ENCODE results near the gene PKNOX2. TPM values are rescaled to one million over a fixed set of nuclear protein-coding genes. Genes with fewer than 3 reads are reported as not detected.

Gene PKNOX2
- total RNA-seq, 1 experiment from 2014 or later: 15.3 TPM

DNA sequence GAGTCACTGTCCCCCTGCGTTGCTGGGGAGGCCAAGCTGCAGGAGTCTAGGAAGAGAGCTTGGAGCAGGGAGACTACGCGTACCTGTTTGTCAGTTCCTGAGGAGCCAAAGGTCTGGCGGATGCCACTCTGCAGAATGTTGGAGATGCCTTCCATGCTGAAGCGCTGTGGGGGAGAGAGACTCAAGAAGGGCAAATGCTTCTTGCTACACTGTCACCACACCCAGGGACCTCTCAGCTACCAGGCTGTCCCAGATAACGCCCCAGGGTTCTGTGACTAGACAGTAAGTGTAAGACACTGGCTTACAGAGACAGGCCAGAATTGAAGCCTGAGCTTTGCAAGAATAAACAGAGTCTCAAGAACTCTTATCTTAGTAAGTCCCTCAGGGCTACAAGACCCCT is 289.5 kb downstream of the PKNOX2 start:
- no peak for DNase-seq
- H3K4me3 ChIP-seq: no peak overlapping the region
- H3K9me3 ChIP-seq: no peaks in the 10 kb centered on the region
- H3K36me3 ChIP-seq: no peaks in the 10 kb centered on the region
- H3K27me3 ChIP-seq: no peaks in the 10 kb centered on the region

DNA sequence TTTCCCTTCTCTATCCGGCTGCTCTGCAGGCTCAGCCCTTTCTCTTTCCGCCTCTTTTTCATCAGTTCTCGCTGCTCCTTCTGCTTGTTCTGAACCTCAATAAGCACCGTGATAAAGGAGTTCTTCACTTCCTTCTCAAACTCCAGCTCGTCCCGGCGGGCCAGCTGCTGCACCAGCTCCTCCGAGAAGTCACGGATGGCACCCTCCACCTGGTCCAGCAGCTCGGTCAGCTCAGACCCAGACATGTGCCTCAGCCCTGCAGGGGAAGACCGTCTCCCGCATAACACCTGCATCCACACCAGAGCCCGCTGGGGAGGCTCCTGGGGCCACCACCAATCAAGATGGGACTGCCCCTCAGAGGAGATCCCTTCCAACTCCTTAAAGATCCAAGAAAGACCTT is 291.3 kb downstream of the PKNOX2 start:
- H3K27me3 ChIP-seq: no peaks in the 10 kb centered on the region
- DNase-seq: no peak

DNA sequence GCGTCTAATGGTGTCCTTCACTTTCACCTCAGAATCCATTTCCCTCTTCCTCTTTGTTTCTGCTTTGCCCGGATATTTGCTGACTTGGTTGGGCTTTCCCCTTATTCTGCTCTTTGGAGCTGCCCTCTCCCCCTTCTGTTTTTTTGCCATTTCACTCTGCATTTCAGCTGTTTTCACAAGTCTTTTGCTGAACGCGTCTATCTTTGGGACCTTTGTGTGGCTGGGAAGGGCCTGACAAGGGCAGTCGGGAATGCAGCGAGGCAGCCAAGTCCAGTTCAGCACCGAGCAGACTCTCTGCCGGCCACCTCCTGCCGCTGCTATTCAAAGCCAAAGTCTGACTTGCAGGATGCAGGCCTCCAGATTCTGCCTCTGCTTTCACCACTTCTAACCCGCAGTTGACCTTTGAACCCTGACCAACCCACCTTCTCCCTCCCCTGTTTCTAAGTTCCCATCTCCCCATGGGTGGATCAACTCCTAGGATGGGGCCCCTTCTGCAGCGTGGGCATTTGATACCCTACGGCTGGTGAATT is 293.3 kb downstream of the PKNOX2 start:
- peak; percentile 80 for DNase-seq
- no peaks in the 10 kb centered on the region for H3K36me3 ChIP-seq

More for the DNA sequence above, 291.3 kb downstream of the PKNOX2 start:
- Histone ChIP-seq H3K9me3 (no peaks in the 10 kb centered on the region), H3K4me3 (no peak overlapping the region), H3K36me3 (no peaks in the 10 kb centered on the region)

DNA sequence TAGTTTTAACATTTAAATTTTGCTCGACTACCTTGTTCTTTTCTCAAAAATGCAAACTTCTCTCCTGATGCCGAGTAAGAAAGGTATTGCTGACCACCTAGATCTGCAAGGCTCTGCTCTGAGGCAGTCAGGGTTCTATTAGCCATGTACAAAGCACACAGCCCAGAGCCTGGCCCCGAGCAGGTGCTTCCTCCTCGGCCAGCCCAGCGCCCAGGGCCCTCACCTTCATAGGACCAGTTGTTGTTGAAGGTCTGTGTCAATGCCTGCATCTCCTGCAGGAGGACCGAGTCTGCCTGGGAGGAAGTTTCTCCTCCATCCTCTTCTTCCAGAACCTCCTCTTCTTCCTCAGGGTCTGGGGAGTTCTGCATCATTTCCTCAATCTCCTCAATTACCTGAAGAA is 295.7 kb downstream of the PKNOX2 start:
- no peak overlapping the region for H3K4me3 ChIP-seq
- no peaks in the 10 kb centered on the region for H3K9me3 ChIP-seq
- H3K36me3 ChIP-seq: no peaks in the 10 kb centered on the region
- H3K27me3 ChIP-seq: no peaks in the 10 kb centered on the region
- no peak for DNase-seq

More for the DNA sequence above, 293.3 kb downstream of the PKNOX2 start:
- H3K9me3 ChIP-seq: no peaks in the 10 kb centered on the region
- H3K27me3 ChIP-seq: no peaks in the 10 kb centered on the region
- no peak overlapping the region for H3K4me3 ChIP-seq

DNA sequence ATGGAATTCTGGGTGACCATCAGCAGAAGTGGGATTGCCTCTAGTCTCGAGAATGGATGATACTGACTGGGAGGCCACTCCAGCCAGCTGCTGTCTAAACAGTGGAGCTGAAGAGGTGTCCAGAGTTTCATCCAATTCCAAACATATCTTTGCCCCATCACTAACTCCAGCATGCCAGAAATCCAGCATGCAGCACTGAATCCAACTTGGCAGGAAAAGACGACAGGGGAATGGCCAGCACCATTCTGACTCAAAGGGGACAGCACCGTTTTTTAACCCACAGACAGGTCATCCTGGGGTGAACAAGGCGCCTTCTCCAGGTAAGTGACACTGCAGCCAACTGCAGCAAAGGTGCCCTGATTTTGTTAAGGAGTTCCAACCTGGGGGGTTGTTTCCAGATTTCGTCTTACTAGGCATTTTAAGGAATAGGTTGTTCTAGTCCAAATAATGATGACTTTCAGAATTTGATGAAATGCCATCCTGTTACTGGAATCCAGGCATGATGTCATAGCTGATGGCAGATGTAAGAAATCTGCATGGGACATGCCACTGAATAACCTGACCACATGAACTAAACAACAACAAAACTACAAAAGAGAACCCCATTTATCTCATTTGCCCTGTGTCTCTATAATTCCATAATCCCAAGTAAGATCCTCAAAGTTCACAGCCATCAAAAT is 299.2 kb downstream of the PKNOX2 start:
- peak; percentile 56 for DNase-seq

DNA sequence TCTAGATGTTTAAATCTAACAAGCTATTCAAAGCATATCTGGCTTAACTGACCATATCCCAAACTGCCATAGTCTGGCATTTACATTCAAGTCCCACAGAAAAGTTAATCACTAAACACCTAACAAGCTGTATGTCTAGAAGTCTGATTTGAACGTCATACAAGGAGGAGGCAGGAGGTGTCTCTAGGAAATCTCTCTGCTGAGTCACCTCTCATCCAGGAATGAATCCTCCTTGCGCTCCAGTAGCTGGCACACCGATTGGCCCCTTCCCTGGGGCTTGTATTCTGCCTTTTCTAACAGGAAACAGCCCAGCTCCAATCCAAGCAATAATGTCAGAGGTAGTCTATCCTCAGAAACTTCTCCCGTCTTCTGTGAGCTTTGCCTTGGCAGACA is 299.7 kb downstream of the PKNOX2 start:
- DNase-seq: peak; percentile 51
- Histone ChIP-seq H3K4me3 (no peak overlapping the region), H3K27me3 (no peaks in the 10 kb centered on the region), H3K36me3 (no peaks in the 10 kb centered on the region), H3K9me3 (no peaks in the 10 kb centered on the region)

More for the DNA sequence above, 299.2 kb downstream of the PKNOX2 start:
- no peaks in the 10 kb centered on the region for H3K27me3 ChIP-seq
- H3K36me3 ChIP-seq: no peaks in the 10 kb centered on the region
- no peaks in the 10 kb centered on the region for H3K9me3 ChIP-seq
- H3K4me3 ChIP-seq: no peak overlapping the region

DNA sequence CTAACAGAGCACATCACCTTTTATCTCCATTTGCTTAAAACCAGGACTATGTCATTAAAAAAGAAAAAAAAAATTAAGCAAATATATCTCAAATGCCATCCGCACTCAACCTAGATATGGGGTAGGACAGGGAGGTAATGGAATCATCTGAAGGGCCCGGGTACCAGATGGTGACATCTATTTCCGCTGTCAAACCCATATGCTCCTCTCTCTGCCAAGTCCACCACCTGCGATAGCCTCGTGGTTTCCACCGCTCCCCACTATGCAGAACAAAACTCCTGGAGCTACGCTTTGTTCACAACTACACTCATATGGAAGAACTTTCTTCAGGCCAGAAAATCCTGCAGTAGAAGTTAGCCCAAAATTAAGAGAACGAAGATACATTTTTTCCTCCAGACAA is 300.1 kb downstream of the PKNOX2 start:
- H3K36me3 ChIP-seq: no peaks in the 10 kb centered on the region
- no peak overlapping the region for H3K4me3 ChIP-seq
- no peaks in the 10 kb centered on the region for H3K27me3 ChIP-seq
- no peak for DNase-seq
- H3K9me3 ChIP-seq: no peaks in the 10 kb centered on the region

DNA sequence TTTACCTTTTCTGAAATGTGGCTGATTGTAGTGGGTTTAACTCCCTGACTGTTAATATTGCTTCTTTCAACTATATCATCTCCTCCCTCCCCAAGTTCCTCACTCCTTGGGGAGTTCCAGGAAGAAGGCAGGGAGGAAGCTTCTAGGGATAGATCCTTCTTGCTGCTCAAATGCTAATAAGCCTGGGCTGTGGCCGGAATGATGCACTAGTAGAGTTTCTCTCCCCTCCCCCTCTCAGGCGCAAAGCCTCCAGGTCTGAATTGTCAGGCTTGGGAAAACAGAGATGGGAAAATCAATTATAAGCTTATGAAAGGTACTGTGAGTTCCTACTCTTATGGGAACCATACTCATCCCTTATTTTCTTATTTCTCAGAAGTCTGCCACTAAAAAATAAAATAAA is 300.7 kb downstream of the PKNOX2 start:
- no peaks in the 10 kb centered on the region for H3K9me3 ChIP-seq
- DNase-seq: no peak
- H3K36me3 ChIP-seq: no peaks in the 10 kb centered on the region
- H3K4me3 ChIP-seq: no peak overlapping the region
- no peaks in the 10 kb centered on the region for H3K27me3 ChIP-seq

DNA sequence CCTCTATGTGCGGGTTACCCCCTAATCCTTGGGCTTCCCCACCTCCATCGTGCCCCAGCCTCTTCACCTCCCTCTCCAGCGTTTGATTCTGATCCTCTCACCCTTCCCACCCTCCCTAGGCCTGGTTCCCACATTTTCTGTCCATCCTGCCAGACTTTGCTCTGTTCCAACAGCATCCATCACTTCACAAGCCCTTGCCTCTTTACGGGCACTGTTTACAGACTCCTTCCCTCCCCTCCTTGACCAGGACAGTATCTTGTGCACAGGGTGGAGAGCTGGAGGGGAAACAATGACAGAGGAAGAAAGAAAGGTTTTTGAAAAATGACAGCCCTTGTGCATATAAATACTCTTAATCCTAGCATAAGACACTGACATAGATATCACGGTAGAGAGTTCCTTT is 301.1 kb downstream of the PKNOX2 start:
- H3K27me3 ChIP-seq: no peaks in the 10 kb centered on the region
- DNase-seq: no peak
- H3K9me3 ChIP-seq: no peaks in the 10 kb centered on the region
- no peak overlapping the region for H3K4me3 ChIP-seq
- H3K36me3 ChIP-seq: no peaks in the 10 kb centered on the region

DNA sequence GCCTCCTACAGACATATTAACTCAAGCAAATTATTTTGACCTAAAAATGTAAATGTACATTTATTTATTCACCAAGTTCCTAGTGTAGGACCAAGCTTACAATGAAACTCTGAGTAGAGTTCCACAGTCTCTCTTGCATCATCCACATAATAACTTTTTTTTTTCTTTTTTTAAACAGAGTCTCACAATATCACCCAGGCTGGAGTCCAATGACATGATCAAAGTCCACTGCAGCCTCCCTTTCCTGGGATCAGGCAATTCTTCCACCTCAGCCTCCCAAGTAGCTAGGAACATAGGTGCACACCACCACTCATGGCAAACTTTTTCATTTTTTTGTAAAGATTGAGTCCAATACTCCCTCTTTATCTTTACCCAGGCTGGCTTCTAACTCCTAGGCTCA is 303.5 kb downstream of the PKNOX2 start:
- DNase-seq: no peak
- no peaks in the 10 kb centered on the region for H3K9me3 ChIP-seq
- H3K4me3 ChIP-seq: no peak overlapping the region
- no peaks in the 10 kb centered on the region for H3K36me3 ChIP-seq
- H3K27me3 ChIP-seq: no peaks in the 10 kb centered on the region

DNA sequence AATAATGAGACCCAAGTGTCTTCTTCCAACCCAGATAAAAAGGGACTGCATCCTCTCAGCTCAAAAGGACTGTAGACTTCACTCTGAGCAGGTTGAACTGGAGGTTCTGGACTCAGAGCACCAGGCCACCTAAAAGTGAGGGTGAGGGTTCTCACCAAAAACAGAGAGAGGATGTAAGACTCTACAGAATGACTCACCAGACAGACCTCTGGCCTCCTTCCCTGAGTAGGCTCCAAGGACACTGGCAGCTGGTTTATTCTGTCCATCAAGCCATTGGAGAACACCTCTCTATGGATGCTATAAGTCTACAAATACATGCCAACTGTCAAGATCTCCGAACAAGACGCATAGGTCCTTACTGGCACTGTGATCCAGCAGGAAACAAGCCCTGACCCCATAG is 304.3 kb downstream of the PKNOX2 start:
- DNase-seq: peak; percentile 43
- Histone ChIP-seq H3K9me3 (no peaks in the 10 kb centered on the region), H3K4me3 (no peak overlapping the region), H3K36me3 (no peaks in the 10 kb centered on the region), H3K27me3 (no peaks in the 10 kb centered on the region)

DNA sequence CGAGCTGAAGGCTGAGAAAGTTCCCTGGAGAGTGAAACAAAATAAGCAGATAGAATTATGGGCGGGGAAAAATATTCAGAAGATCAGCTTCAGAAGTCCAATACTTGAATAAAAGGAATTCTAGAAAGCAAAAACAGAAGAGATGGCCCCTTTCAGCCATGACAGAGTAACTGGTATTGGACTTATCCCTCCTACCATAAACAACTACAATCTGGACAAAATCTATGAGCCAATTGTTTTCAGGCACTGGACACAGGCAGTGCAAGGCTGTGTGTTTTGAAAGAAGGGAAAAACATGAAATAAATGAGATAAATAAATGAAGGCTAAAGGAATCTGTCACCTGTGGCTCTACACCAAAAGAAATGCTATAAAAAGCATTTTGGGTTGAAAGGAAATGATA is 305.8 kb downstream of the PKNOX2 start:
- no peak for DNase-seq
- H3K9me3 ChIP-seq: no peaks in the 10 kb centered on the region
- H3K36me3 ChIP-seq: no peaks in the 10 kb centered on the region
- no peak overlapping the region for H3K4me3 ChIP-seq
- no peaks in the 10 kb centered on the region for H3K27me3 ChIP-seq

DNA sequence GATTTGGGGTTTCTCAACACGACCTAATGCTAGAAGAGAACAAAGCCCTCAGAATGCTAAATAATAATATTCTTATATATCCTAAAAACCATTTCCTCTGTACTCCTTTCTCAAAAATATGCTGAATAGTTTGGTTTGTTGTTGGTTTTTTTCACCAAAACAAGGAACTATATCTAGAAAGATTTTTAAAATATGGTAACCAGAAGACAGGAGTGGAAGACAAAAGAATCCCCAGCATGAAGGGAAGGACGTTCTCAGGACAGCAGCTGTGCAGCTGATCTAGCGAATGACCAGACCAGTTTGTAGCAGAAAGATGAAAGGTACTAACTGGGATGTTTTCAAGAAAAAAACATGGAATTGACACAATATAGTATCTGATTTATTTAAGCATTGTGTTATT is 312.2 kb downstream of the PKNOX2 start:
- Histone ChIP-seq H3K4me3 (no peak overlapping the region), H3K36me3 (no peaks in the 10 kb centered on the region), H3K9me3 (no peaks in the 10 kb centered on the region), H3K27me3 (no peaks in the 10 kb centered on the region)
- DNase-seq: no peak

DNA sequence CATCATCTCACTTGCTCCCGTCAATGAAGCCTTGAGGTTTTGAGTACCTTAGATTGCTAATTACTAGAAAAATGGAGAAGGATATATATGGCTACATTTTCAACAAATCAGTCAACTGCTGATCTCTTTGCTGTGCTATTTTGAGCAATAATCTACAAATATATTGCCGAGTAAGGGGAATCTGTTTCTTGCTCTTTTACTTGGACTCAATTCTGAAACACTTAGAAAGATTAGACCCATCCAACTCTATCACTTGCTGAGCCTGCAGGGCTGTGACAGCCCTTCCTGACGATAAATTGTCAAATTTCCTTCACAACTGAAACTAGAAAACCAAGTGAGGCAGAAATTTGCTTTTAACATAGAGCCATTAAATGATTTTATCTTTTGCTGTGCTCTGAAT is 314.6 kb downstream of the PKNOX2 start:
- H3K36me3 ChIP-seq: no peaks in the 10 kb centered on the region
- H3K4me3 ChIP-seq: no peak overlapping the region
- DNase-seq: no peak
- H3K9me3 ChIP-seq: no peaks in the 10 kb centered on the region
- no peaks in the 10 kb centered on the region for H3K27me3 ChIP-seq

DNA sequence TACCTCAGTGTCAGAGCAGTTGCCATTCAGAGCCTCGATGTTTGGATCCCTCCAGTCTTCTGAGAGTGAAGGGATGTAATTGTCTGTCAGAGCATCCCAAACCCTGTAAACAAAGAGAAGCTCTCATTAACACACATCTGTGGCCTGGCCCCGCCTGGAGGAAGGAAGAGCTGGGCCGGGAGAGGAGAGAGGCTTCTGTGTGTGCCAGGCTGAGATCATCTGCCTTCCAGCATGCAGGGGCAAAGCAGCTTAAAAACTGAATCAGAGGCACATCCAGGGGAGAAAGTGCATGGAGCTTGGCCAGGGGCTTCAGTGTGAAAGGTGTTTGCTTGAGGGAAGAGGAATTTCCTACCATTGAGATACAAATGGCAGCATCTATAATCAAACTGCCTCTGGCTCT is 317.0 kb downstream of the PKNOX2 start:
- DNase-seq: no peak
- no peaks in the 10 kb centered on the region for H3K27me3 ChIP-seq
- H3K9me3 ChIP-seq: no peaks in the 10 kb centered on the region
- no peak overlapping the region for H3K4me3 ChIP-seq
- no peaks in the 10 kb centered on the region for H3K36me3 ChIP-seq
